ENCODE measurements around the gene MTR. TPM values are rescaled to one million over a fixed set of nuclear protein-coding genes. Genes with fewer than 3 reads are reported as not detected.

Gene MTR
- total and polyA plus RNA-seq, 9 of the 15 experiments (the other 6 are each of a cell fraction or from before 2014, with no cell fraction given) = 3.4 to 44.3 (median 20.3) TPM

GRCh38 chr1:236795757-236796667 lies 920 bp downstream of the MTR start (continued):
- TF ChIP-seq LEF1 (IDR thresholded peaks at IDR 0.05) (no peak), RFX5 (IDR thresholded peaks at IDR 0.05; ENCODE audit: low read depth, low read length) (no peak), GTF2B (IDR thresholded peaks at IDR 0.05; ENCODE audit: extremely low read depth, insufficient read length) (no peak), FOXA1 (IDR thresholded peaks at IDR 0.05; ENCODE audit: borderline replicate concordance) (no peak), EGR1 (conservative IDR thresholded peaks at IDR 0.05) (peak; percentile 81), CREB1 (IDR thresholded peaks at IDR 0.05) (peak; percentile 34; the same call in 1 of the 2 replicates), CREB1 (CRISPR knock-in tag; IDR thresholded peaks at IDR 0.05) (peak; percentile 41; the same call in 1 of the 2 replicates), NR1H2 (CRISPR knock-in tag; IDR thresholded peaks at IDR 0.05) (no peak), KLF13 (tag; IDR thresholded peaks at IDR 0.05; ENCODE audit: borderline replicate concordance, low read depth) (no peak), MECOM (CRISPR knock-in tag; IDR thresholded peaks at IDR 0.05) (no peak), DPF2 (IDR thresholded peaks at IDR 0.05) (peak; percentile 41; the same call in 1 of the 2 replicates), ZNF23 (CRISPR knock-in tag; IDR thresholded peaks at IDR 0.05) (no peak), IRF9 (tag; IDR thresholded peaks at IDR 0.05) (no peak), HMG20A (CRISPR knock-in tag; conservative IDR thresholded peaks at IDR 0.05) (no peak), ZNF217 (CRISPR knock-in tag; IDR thresholded peaks at IDR 0.05) (no peak), AFF4 (CRISPR knock-in tag; IDR thresholded peaks at IDR 0.05) (no peak; the same call in 1 of the 2 replicates), MCM3 (IDR thresholded peaks at IDR 0.05) (no peak), MAZ (CRISPR knock-in tag; conservative IDR thresholded peaks at IDR 0.05 in 1 of 2, IDR thresholded peaks at IDR 0.05 in 1 of 2) (no peak), HNRNPLL (IDR thresholded peaks at IDR 0.05; ENCODE audit: low read depth, low read length, poor library complexity, severe bottlenecking) (peak; percentile 89), NRF1 (conservative IDR thresholded peaks at IDR 0.05 in 1 of 2, IDR thresholded peaks at IDR 0.05 in 1 of 2) (peak; percentile 37 to 49; a peak in 2 of 4 replicates), BMI1 (IDR thresholded peaks at IDR 0.05; ENCODE audit: low read length) (no peak), GTF2A2 (tag; IDR thresholded peaks at IDR 0.05) (0 out of 2 replicates have a peak, but pooled peaks have one; percentile 11), LARP7 (IDR thresholded peaks at IDR 0.05) (no peak), PHF8 (IDR thresholded peaks at IDR 0.05; ENCODE audit: borderline replicate concordance, low read length) (no peak; the same call in 1 of the 2 replicates), ZNF75A (CRISPR knock-in tag; IDR thresholded peaks at IDR 0.05) (no peak), MAFK (IDR thresholded peaks at IDR 0.05; ENCODE audit: low read length) (no peak)

Data from K562 (cell line).